ENCODE data around the gene TRAPPC14. TPM values are rescaled to one million over a fixed set of nuclear protein-coding genes. Genes with fewer than 3 reads are reported as not detected.

TRAPPC14 gene
- total RNA-seq, 2 donors from 2014 or later = 5.1 to 8.3 TPM

- no peak for DNase-seq (ENCODE audit: low spot score)
These were observed 36.0 kb downstream of the TRAPPC14 start for GRCh38 chr7:100122568-100122967.

DNA sequence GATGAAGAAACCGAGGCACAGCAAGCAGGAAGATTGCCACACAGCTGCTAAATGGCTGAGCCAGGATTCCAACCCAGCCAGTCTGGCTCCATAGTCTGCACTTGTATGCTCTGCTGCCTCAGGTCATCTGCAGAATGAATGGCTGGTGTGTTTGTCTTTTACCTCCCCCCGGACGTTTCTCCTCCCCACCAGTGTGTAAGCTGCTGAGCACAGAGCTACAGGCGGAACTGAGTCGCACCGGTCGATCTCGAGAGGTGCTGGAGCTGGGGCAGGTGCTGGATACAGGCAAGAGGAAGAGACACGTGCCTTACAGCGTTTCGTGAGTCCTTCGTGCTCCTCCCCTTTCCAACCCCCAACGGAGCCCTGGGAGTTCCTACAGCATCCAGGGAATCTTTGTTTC is 36.5 kb downstream of the TRAPPC14 start:
- H3K27me3 ChIP-seq = no peaks in the 10 kb centered on the region
- H3K27ac ChIP-seq = no peak overlapping the region
- no peak overlapping the region for H3K4me3 ChIP-seq
- no peak for TF ChIP-seq CTCF (IDR thresholded peaks at IDR 0.05)
- H3K4me1 ChIP-seq = peaks cover 0 to 37% of the 10 kb centered on the region in 2 donors
- no peaks in the 10 kb centered on the region for H3K36me3 ChIP-seq
- H3K9me3 ChIP-seq = no peaks in the 10 kb centered on the region
- no peak for DNase-seq (ENCODE audit: low spot score)

More at GRCh38 chr7:100122568-100122967, 36.0 kb downstream of the TRAPPC14 start:
- Histone ChIP-seq H3K4me1 (peaks cover 0 to 37% of the 10 kb centered on the region in 2 donors), H3K4me3 (no peak overlapping the region), H3K36me3 (no peaks in the 10 kb centered on the region), H3K9me3 (no peaks in the 10 kb centered on the region), H3K27me3 (no peaks in the 10 kb centered on the region), H3K27ac (no peak overlapping the region)
- no peak for TF ChIP-seq CTCF (IDR thresholded peaks at IDR 0.05)

DNA sequence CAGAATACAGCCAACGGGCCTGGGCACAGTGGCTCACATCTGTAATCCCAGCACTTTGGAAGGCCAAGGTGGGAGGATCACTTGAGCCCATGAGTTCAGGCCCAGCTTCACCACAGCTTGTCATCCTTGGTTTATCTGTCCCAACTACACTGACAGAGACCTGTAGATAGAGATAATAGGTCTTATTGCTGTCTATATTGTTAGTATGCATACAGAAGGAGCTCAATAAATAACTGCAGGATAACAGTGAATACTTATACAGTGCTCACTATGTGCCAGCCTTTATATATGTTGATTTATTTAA is 37.8 kb downstream of the TRAPPC14 start:
- H3K4me3 ChIP-seq = peak overlapping the region in 1 of 2 donors; percentile 75
- H3K27ac ChIP-seq = no peak overlapping the region
- TF ChIP-seq CTCF (IDR thresholded peaks at IDR 0.05) = no peak

GRCh38 chr7:100119970-100120732 is 38.4 kb downstream of the TRAPPC14 start:
- no peak for TF ChIP-seq CTCF (IDR thresholded peaks at IDR 0.05)
- peak; percentile 80 for DNase-seq (ENCODE audit: low spot score)
- H3K4me1 ChIP-seq = peaks cover 0 to 24% of the 10 kb centered on the region in 2 donors

More for the DNA sequence above, 37.8 kb downstream of the TRAPPC14 start:
- H3K27me3 ChIP-seq = no peaks in the 10 kb centered on the region
- H3K4me1 ChIP-seq = peaks cover 0 to 29% of the 10 kb centered on the region in 2 donors
- no peaks in the 10 kb centered on the region for H3K36me3 ChIP-seq
- no peaks in the 10 kb centered on the region for H3K9me3 ChIP-seq
- no peak for DNase-seq (ENCODE audit: low spot score)

GRCh38 chr7:100119072-100119969 is 39.2 kb downstream of the TRAPPC14 start, which contains the start of the genes CNPY4 and TAF6:
Gene CNPY4, plus strand, starts transcription at chr7:100119634. Its CDS starts 111 bp downstream, at chr7:100119745.
Gene TAF6, minus strand, starts transcription at chr7:100119358. Its CDS starts 5,149 bp downstream, at chr7:100114209.
- no peaks in the 10 kb centered on the region for H3K36me3 ChIP-seq
- no peaks in the 10 kb centered on the region for H3K9me3 ChIP-seq
- peaks cover 0 to 19% of the 10 kb centered on the region in 2 donors for H3K4me1 ChIP-seq
- H3K4me3 ChIP-seq = peak within 1 kb of the TSS; percentile 75
- H3K27me3 ChIP-seq = no peaks in the 10 kb centered on the region
- peak within 1 kb of the TSS; percentile 88 for H3K27ac ChIP-seq
- DNase-seq (ENCODE audit: low spot score) = peak; percentile 95
- TF ChIP-seq CTCF (IDR thresholded peaks at IDR 0.05) = no peak

More at GRCh38 chr7:100119970-100120732, 38.4 kb downstream of the TRAPPC14 start:
- H3K4me3 ChIP-seq = peak overlapping the region; percentile 75
- peak overlapping the region; percentile 88 for H3K27ac ChIP-seq
- no peaks in the 10 kb centered on the region for H3K9me3 ChIP-seq
- H3K36me3 ChIP-seq = no peaks in the 10 kb centered on the region
- no peaks in the 10 kb centered on the region for H3K27me3 ChIP-seq
